Neural progenitor cell (in vitro differentiated cells): ENCODE results near the gene KAZN.

ENCODE experiments used
- CTCF ChIP-seq: fragments of 200-600 bp; sonication (generic); IDR thresholded peaks from 2 replicates; pipeline ENCODE4 v1.5.1; 2017; ENCODE audit warnings: antibody characterized with exemption, mild to moderate bottlenecking
- EZH2 ChIP-seq: fragments of 200-600 bp; sonication (generic); IDR thresholded peaks from 2 replicates; pipeline ENCODE4 v1.6.1; 2017; ENCODE audit warnings: antibody characterized with exemption, mild to moderate bottlenecking, moderate library complexity

DNA sequence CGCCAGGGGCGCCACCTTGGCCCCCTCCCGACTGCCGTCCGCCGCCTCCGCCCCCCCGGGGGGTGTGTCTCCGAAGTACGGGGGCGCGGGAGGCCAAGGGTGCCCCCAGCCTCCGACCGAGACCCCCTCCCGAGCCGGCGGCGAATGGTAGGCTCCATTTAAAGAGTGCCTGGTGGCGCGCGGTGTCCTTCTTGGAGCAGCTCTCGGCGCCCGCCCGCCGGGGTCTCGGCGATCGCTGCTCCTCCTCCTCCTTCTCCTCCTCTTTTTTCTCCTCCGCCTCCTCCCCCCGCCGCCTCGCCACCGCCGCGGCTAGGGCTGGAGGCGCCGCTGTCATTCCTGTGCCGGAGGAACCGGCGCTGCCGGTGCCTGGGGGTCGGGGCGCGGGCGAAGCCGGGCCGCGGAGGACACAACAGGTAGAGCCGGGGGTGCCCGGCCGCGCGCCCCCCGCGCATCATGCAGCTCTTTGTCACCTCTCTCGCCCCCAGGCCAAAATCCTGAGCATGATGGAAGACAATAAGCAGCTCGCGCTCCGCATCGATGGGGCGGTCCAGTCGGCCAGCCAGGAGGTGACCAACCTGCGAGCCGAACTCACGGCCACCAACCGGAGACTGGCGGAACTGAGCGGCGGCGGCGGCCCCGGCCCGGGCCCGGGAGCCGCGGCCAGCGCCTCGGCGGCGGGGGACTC, at the start of gene KAZN:
- peak; percentile 37 for TF ChIP-seq CTCF
- no peak for TF ChIP-seq EZH2
